Activated CD8-positive, alpha-beta T cell treated with anti-CD3 and anti-CD28 coated beads for 36 hours (primary cell): ENCODE results near the gene TBC1D21. TPM values are rescaled to one million over a fixed set of nuclear protein-coding genes. Genes with fewer than 3 reads are reported as not detected.
A peak's percentile ranks its signal among the peaks of the same experiment; 100 is the strongest.

Experiments
- ATAC-seq: fragments of 200-7000 bp; cut with Tn5 transposase; one replicate; pipeline ENCODE4 v1.10.0; 2021; ENCODE audit warnings: mild to moderate bottlenecking, moderate library complexity
- CTCF ChIA-PET: fragments of 350-600 bp; sonication (Branson Sonifier 250); formaldehyde crosslinking; loops from one replicate; lab custom pipeline; 2021; ENCODE audit warnings: antibody characterized with exemption; lab: Charles Lee
- POLR2A ChIA-PET: fragments of 350-600 bp; sonication (Branson Sonifier 250); formaldehyde crosslinking; loops from one replicate; lab custom pipeline; 2021; ENCODE audit warnings: antibody characterized with exemption; lab: Charles Lee
- DNase-seq: peaks from one replicate; pipeline ENCODE4 v3.0.0-alpha.2; 2020
- H3K27ac Mint-ChIP-seq: one replicate; pipeline ENCODE4 v1.8.0; 2021; ENCODE audit warnings: mild to moderate bottlenecking, mixed read lengths
- H3K27me3 Mint-ChIP-seq: one replicate; pipeline ENCODE4 v1.8.0; 2021; ENCODE audit warnings: mixed read lengths
- H3K36me3 Mint-ChIP-seq: one replicate; pipeline ENCODE4 v1.8.0; 2021; ENCODE audit warnings: low read depth, mixed read lengths
- H3K4me1 Mint-ChIP-seq: one replicate; pipeline ENCODE4 v1.8.0; 2021; ENCODE audit warnings: low read depth, mixed read lengths
- H3K4me3 Mint-ChIP-seq: one replicate; pipeline ENCODE4 v1.8.0; 2021; ENCODE audit warnings: mild to moderate bottlenecking, moderate library complexity, mixed read lengths
- H3K9me3 Mint-ChIP-seq: one replicate; pipeline ENCODE4 v1.8.0; 2021; ENCODE audit warnings: mixed read lengths
- CTCF ChIP-seq: fragments of 200-600 bp; IDR thresholded peaks from one replicate; pipeline ENCODE4 v1.8.0; 2022; ENCODE audit warnings: antibody characterized with exemption, mild to moderate bottlenecking
- intact Hi-C: fragments of 100-400 bp; cut with micrococcal nuclease; formaldehyde crosslinking; loops from one replicate; pipeline ENCODE4 v1.10.0; 2022
- total RNA-seq, 2 experiments: library from RNA; stranded (reverse); gene quantifications; one replicate each; pipeline ENCODE4 v1.2.3, GENCODE V29; 2021

Gene TBC1D21
- total RNA-seq, 2 experiments from 2014 or later: not detected

DNA sequence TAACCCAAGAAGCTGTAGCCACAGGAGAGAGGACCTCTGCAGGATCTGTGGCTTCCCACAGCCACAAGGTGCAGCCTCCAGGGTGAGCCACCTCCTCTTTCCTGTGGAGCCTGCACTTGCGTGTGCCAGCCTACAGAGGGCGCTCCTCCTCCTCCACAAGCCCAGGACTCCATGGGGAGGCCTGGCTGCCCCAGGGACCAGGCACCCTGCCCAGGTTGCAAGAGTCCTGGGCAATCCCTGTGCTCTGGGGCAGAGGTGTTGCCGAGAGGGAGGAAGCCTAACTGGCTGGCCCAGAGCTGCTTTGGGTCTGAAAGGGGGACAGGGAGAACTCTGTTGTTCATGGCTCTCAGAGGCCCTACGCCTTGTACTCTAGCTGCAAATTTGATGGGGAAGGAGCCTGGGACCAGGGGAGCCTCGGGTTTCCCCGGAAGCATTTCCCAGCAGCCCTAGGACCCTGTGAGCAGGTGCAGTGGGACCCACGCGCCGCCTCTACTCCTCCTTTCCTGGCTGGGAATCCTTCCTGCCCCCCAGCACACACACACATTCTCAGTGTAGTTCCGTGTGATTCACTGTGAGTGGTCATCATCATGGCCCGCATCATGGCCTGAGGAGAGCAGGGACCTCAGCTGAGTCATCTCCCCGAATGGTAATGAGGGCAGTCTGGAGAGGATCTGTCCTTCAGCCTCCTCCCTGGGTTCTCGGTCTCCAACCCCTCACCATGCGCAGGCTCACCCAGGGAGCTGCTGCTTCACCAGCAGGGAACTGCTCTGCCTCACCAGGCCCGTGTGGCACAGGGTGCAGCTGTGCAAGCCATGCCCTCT is 24.3 kb downstream of the TBC1D21 start:
- POLR2A ChIA-PET: interaction anchor here (0.6 kb wide), 1 partner anchor 60 kb away, joined by 3 read pairs; no protein-coding TSS in a partner anchor
- DNase-seq (peak; percentile 74), ATAC-seq (peak; percentile 97)
- intact Hi-C loops: no loop called here
- no peaks in the 10 kb centered on the region for H3K4me1 Mint-ChIP-seq
- CTCF ChIA-PET: interaction anchor here (0.6 to 3.9 kb wide), 17 partner anchors 8 to 143 kb away, joined by 3 to 23 read pairs (median 4); no protein-coding TSS in a partner anchor
- no peaks in the 10 kb centered on the region for H3K27me3 Mint-ChIP-seq
- no peaks in the 10 kb centered on the region for H3K9me3 Mint-ChIP-seq
- peak; percentile 97 for TF ChIP-seq CTCF
- no peak overlapping the region for H3K27ac Mint-ChIP-seq
- H3K36me3 Mint-ChIP-seq: no peaks in the 10 kb centered on the region
- no peak overlapping the region for H3K4me3 Mint-ChIP-seq

DNA sequence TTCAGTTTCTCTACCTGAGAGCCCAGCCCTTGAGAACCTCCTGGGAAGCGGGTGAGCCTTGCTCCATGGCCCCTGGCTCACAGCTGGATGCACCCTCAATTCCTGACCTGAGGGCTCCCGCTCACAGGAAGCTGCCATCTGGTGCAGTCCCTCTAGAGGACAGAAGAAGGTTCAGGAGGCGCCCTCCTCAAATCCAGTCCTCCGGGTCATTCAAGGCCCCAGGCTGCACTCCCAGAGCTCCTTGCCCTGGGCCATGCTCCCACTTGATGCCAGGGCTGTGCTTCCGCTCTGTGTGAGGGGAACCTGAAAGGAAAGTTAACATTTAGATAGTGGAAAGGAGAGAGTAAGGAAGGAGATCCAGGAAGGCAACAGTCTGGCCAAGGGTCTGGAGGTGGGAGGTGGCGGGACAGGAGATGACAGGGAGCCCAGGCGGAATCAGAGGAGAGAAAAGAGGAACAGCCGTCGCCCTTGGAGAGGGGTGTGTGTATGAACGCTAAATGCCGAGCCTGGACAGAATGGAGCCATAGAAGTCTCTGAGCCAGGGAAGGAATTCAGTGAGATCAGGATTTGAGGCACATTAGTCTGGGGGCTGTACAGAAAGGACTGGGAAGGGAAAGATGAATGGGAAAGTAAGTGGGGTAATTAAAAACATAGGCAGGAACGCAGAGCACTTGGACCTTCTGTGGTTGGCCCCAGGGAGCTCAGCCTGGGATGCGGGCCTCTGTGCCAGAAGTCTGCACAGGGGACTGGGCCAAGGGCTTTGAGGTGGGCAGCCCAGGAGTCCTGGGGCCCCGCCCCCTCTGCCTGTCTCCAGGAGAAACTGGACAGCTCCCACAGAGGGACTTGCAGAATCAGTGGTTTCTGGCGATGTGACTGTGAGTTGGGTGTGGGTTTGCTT is 26.1 kb downstream of the TBC1D21 start:
- no peaks in the 10 kb centered on the region for H3K27me3 Mint-ChIP-seq
- no peak overlapping the region for H3K27ac Mint-ChIP-seq
- no peak overlapping the region for H3K4me3 Mint-ChIP-seq
- TF ChIP-seq CTCF: no peak
- H3K4me1 Mint-ChIP-seq: no peaks in the 10 kb centered on the region
- no peaks in the 10 kb centered on the region for H3K9me3 Mint-ChIP-seq
- ATAC-seq: no peak
- H3K36me3 Mint-ChIP-seq: no peaks in the 10 kb centered on the region
- POLR2A ChIA-PET: interaction anchor here (1.1 kb wide), 1 partner anchor 28 kb away, joined by 3 read pairs; no protein-coding TSS in a partner anchor
- CTCF ChIA-PET: interaction anchor here (1.0 to 3.9 kb wide), 5 partner anchors 8 to 28 kb away, joined by 3 to 23 read pairs (median 7); no protein-coding TSS in a partner anchor
- no peak for DNase-seq
- intact Hi-C loops: no loop called here

DNA sequence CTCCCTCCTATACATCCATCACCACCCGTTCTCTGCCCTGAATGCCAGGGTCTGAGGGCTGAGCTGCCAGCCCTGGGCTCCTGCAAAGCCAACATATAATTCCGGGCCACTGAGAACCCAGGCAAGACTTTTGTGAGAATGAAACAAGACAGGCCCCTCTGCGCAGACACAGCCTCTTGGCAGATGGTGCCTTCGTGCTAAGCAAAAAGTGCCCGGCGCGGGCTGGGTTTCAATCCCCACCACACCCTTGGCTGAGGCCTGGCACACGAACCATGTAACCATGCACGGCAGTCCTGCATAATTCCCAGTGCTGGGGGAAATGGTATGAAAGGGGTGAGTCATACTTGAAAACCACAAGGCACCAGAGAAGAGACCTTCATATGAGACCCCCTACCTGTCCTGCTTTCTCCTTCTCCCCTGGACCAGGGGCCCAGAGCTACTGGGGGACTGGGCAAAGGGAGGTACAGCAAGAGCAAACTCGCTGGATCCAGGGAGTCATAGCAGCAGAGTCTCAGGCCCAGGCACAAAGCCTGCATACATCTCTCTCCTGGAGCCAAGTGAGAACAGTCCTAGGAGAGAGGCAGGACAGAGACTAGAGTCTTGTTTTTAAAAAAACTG is 26.8 kb downstream of the TBC1D21 start:
- CTCF ChIA-PET: interaction anchor here (0.8 to 1.4 kb wide), 5 partner anchors 9 to 64 kb away, joined by 3 to 7 read pairs (median 5); no protein-coding TSS in a partner anchor
- no peaks in the 10 kb centered on the region for H3K27me3 Mint-ChIP-seq
- intact Hi-C loops: no loop called here

More for the DNA sequence above, 26.8 kb downstream of the TBC1D21 start:
- Mint-ChIP-seq H3K4me3 (no peak overlapping the region), H3K9me3 (no peaks in the 10 kb centered on the region), H3K36me3 (no peaks in the 10 kb centered on the region), H3K4me1 (no peaks in the 10 kb centered on the region), H3K27ac (no peak overlapping the region)
- ATAC-seq (no peak), DNase-seq (no peak)
- no peak for TF ChIP-seq CTCF
- POLR2A ChIA-PET: no interaction called here
